HG02970 (cell line): ENCODE measurements around the gene CNTN2.

Experiments
- ATAC-seq: cut with Tn5 transposase; IDR thresholded peaks from one replicate; pipeline ENCODE4 v1.9.1; 2021; ENCODE audit warnings: mild to moderate bottlenecking, moderate library complexity, moderate number of reproducible peaks; ENCODE audit not compliant: unreplicated experiment, low FRiP score

CNTN2 gene, protein sequence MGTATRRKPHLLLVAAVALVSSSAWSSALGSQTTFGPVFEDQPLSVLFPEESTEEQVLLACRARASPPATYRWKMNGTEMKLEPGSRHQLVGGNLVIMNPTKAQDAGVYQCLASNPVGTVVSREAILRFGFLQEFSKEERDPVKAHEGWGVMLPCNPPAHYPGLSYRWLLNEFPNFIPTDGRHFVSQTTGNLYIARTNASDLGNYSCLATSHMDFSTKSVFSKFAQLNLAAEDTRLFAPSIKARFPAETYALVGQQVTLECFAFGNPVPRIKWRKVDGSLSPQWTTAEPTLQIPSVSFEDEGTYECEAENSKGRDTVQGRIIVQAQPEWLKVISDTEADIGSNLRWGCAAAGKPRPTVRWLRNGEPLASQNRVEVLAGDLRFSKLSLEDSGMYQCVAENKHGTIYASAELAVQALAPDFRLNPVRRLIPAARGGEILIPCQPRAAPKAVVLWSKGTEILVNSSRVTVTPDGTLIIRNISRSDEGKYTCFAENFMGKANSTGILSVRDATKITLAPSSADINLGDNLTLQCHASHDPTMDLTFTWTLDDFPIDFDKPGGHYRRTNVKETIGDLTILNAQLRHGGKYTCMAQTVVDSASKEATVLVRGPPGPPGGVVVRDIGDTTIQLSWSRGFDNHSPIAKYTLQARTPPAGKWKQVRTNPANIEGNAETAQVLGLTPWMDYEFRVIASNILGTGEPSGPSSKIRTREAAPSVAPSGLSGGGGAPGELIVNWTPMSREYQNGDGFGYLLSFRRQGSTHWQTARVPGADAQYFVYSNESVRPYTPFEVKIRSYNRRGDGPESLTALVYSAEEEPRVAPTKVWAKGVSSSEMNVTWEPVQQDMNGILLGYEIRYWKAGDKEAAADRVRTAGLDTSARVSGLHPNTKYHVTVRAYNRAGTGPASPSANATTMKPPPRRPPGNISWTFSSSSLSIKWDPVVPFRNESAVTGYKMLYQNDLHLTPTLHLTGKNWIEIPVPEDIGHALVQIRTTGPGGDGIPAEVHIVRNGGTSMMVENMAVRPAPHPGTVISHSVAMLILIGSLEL

DNA sequence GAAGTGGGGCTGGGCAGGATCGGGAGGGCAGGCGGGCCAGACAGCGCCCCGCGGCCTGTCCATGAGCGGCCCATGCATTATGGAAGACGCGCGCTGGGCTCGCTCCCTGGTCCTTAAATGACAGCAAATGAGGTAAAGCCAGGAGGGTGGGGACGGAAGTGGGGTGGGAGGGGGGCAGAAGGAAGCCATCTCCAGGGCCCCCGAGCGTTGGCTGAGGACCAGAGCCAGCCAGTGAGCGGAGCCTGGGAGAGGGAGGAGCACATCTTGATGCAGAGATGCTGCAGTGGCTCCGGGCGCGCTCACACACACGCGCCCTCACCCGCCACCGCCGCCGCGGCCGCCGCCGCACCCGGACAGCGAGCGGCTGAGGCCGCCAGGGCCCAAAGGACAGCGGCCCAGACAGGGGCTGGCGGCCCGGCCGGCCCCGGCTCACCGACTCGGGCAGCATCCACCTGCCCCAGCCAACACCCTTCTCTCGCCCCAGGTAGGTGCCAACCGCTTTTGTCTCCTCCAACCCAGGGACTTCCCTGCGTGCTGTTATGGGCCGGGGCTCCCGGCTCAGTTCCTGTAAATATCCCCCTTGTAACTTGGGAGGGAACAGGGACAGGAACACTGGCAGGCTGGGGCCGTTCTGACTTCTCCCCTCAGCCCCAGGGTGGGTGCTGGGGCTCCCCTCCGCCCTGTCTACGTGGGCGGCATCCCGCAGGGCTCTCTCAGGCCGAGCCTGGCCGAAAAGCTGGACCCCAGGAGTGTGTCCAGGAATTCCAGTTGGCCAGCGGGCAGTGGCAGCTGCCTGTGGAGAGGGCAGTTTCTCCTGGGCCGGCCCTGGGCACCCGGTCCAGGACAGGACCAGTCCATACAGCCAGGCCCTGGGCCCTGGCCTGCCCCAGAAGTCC is at the start of gene CNTN2:
CNTN2 (plus strand) TSS at position 302 of the 896 bp plus-strand sequence. CDS start 9,974 bp downstream, outside the sequence.
- no peak for ATAC-seq

DNA sequence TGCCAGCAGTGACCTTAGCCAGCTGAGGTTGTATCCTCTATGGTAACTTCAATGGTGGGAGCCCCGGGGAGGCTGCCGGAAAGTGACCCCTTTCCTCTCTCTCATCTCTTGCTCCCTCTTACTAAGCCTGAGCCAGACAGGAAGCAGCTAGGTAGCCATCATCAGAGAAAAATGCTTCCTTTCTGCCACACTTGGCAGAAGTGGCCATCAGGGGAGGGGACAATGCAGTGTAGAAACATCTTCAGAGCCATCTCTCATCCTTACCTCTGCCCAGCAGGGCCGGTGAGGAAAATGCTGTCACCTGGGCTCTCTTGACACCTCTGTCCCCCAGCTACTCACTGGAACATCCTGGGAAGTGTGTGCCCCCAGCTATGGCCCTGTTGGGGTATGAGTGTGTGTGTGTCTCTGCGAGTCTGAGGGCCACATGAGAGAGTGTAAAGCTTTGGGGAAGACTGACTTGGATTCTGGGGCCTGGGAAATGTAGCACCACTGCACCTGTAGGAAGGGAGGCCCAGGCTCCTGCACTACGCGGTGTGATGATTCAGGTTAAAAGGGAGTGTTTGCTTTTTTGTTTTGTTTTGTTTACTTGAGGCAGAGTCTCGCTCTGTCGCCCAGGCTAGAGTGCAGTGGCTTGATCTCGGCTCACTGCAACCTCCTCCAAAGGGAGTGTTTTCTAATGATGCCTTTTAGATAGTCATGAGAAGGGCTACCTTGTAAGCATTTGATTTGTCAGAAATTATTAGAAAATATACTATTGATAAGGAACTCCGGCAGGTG is 48.7 kb upstream of the CNTN2 start:
- no peak for ATAC-seq

DNA sequence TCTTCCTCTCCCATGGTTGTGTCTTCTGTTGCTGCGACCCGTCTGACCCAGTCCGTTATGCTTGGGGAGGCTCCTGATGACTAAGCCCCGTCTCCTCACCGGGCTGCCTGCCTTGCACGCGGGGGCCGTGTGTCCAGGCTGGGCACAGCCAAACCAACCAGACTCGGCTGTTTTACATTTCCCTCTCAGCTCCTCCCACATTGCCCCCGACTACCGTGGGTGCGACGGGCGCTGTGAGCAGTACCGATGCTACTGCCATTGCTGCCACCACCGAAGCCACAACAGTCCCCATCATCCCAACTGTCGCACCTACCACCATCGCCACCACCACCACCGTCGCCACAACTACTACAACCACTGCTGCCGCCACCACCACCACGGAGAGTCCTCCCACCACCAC is 46.0 kb upstream of the CNTN2 start:
- no peak for ATAC-seq

DNA sequence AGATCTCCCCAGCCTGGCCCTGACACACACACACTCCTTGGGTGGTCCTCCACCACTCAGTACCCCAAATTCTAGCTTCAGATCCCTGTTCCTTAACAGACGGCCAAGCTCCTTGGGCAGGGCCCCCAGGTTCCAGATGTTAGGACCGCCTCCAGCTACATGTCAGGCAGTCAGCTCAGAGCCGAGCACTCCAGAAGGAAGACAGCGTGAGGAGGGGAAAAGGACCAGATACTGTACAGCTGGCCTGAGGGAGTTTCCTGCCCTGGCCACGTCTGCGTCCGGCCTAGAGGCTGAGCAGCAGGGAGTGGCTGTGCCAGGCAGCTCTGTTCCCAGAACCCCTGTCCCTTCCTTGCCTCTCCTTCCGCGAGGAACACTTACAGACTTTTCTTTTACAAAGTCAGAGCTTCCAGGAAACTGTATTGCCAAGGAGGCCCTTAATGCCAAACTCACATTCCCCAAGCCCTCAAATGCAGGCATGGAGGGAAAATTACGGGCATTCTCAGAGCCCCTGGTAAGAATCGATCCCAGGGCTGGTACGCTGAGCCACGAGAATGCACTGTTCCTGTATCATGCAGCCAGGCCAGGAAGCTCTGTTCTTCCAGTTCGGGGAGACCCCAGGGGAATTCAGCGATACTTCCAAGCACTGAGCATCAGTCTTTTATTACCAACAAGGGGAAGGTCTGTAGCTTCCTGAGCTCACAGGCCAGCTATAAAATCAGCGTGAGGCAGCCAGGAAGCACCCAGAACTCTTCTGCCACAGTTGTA is 45.2 kb upstream of the CNTN2 start:
- no peak for ATAC-seq

DNA sequence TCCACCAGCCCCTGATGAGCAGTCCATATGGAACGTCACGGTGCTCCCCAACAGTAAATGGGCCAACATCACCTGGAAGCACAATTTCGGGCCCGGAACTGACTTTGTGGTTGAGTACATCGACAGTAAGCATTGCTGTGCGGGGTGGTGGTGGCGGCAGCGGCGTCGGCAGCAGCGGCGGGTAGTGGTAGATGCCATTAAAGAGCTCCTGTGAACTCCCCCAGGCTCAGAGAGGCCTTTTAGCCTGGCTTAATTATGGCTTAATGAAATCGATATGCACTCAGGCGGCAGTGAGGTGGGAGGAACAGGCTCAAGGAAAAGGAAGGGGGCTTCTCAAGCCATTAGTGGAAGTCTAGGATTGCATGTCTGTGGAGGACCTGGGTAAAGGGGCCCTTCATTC is 41.9 kb upstream of the CNTN2 start:
- no peak for ATAC-seq

DNA sequence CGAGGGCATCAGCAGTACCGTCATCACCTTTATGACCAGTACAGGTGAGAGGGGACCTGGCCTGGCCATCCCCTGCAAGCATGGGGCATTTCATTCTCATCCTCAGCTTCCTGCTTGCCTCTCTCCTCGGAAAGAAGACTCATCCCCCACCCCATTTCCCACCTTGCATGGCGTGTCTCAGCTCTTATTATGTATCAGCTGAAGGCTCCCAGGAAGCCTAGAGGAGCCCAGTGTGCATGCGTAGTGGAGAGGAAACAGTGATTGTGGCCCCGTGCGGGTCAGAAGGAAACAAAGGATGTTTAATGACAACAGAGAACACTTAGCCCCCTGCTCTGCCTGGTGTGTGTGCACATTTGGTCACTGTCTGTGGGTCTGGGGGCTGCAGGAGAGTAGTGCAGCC is 40.3 kb upstream of the CNTN2 start:
- no peak for ATAC-seq

DNA sequence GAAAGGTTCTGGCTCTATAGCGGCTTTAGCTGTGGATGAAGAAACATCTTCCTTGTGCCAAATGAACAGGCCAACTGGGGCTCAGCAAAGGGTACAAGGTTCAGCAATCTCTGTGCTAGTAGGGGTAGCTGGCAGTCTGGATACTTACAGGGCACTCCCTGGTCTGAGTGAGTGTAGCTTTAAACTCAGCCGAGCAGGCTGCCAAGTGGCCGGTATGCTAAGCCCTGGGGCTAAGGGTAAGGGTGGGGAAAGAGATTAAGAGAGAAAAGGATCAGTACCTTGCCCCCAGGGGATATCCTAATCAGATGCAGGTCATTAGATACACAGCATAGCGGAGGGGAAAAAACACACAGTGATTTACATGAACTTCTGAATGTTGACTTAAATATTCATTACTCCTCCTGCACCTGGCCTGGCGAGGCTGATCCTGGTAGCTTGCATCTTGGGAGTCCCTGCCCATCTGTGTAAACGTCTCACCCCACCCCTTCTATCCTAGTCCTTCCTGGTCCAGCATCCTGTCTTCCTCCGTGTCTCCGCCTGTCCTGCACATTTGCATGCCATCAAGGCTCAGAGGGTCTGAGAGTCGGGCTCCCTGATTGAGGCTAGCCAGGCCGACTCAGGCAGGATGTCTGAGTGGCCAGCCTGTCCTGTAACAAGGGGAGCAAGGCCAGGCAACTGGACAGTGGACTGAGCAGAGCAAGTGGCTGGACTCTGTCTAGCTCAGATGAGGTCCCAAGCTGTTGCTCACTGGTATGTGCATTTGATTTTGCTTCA is 39.5 kb upstream of the CNTN2 start:
- no peak for ATAC-seq

DNA sequence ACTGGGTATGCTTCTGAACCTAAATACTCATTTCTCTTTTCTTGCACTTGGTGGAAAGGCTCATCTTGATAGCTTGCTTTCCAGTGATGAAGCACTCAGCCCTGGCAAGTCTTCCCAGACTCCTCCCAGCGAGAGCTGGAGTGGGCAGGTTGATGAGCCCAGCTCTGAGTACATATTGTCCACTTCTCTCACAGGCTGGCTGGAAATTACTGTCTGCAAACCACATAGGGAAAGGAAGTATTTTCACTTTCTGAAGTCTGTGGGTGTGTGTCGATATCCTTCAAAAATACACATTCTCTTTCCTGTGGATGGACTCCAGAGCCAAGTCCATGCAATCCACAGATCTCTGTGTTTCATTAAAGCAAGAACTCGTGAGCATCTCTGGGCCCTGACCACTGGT is 38.7 kb upstream of the CNTN2 start:
- ATAC-seq = no peak

DNA sequence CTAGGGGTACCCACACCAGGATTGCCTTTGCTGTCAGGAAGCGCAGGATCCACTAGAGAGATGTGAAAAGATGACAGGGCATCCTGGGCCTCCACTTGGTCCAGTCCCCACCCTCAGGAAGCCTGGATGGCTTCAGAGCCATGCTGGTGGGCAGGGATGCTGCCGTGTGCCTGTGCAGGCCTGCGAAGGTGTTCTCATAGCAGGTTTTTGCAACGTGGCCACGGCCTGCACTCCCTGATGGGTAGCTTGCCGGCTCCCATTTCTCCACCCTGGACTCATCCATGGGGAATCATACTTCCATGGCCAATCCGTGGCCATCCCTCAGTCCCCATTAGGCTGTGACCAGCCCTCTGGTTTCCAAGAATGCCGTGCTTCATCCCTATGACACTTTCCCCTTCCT is 34.1 kb upstream of the CNTN2 start:
- no peak for ATAC-seq

DNA sequence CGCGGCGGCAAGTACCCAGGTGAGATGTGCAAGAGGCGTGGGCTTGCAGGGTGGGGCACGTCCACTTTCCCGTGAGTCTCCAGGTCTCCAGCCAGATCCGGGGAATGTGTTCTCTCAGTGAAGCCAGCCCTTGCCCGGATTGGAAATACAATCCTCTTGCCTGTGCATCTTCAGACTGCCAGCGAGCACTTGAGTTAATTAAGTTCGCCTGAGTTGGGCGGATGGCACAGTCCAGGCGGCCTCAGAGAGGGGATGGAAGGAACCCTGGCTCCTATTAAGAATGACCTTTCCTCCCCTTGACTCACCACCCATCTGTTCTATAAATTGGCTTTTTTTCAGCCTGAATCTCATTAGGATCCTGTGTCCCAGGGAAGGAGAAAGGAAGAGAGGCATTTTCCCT is 33.3 kb upstream of the CNTN2 start:
- ATAC-seq = no peak

DNA sequence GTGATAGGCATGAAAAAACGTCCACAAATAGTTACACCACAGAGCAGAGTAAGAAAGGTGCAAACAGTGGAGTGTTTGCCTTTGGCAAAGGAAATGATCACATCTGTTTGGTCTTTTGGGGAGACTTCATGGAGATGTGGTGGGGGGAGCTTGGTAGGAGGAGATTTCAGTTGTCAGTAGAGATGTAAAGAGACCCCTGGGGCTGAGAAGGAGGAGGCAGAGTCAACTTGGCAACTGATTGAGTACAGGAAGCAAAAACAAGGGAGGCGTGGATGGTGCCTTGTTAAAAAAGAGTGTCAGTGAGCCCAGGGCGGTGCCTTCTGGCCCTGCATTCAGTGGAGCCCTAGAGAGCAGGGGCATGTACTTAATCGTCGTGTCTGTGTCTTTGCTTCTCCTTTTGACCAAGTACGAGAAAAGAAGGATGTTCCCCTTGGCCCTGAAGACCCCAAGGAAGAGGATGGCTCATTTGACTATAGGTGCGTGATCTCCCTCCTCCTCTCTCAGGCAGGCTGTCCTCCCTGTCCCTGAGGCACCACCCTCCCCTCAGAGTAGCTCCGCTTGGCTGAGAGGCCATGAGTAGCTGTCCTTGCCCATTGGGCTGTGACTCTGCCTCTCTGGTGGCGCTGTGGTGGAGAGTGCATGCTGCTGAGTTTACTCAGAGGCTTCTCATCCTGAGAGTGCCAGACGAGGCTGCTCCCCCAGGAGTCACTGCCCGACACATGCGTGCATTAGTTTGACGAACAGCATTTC is 30.4 kb upstream of the CNTN2 start:
- no peak for ATAC-seq

DNA sequence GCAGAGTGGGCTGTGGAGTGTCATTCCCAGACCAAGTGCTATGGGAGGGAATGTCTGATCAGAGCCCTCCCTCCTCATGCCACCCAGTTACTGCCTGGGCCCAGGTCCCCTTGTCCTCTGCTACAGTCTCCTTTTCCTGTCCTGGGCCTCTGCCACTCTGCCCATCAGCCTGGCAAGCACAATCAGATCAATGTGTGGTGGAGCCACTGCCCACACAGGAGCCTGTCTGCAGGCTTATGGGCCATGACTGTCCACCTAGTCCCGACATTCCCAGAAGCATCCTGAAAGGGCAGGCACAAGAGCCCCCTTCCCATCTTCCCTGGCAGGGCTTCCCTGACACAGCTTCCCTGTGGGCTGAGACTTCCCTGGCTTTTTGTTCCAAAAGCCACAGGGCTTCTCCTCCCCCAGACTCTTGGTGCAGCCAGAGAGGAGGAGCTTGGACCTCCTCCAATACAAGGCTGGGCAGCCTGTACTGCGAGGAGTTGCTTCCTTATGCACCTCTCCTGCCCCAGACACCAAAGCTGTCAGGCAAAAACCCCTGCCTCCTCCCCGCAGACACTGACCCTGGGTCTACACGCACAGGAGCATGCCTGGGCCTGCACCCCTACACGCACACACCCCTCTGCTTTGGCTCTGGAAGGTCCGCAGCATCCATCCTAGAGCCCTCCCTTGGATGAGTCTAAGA is 29.2 kb upstream of the CNTN2 start:
- ATAC-seq = no peak

DNA sequence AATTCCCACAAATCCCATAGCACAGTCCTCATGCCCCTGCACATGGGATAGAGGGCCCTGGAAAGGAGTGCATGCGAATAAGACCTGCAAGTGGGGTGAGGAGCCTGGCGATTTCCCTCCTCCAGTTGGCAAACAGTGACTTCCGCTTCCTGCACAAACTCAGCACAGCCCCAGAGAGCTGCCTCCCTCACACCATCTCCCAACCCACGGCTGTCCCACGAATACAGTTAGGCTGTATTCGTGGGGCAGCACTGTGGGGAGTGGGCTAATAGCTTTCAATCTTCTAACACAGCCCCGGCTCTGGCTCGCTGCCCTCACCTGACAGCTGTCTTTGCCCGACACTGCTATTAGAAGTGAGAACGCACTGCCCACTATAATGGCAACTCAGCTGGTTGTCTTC is 28.2 kb upstream of the CNTN2 start:
- ATAC-seq = no peak

DNA sequence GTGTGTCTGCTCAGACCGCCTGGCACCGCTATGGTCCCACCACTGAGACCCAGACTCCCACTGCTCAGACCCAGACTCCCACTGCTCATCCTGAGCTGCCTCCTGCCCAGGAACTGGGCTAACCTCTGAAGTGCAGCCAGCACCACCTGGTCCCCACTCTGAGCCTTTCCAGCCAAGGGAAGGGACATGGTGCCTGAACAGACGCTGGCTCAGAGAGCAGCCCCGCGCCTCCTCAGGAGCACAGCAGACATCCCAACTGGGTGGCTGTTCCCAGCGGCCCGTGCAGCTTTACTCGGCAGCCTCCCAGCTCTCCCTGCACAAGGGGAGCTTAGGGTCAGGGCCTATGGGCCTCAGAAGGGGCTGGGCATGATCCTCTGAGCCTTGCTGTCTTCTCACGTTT is 27.8 kb upstream of the CNTN2 start:
- ATAC-seq = no peak

DNA sequence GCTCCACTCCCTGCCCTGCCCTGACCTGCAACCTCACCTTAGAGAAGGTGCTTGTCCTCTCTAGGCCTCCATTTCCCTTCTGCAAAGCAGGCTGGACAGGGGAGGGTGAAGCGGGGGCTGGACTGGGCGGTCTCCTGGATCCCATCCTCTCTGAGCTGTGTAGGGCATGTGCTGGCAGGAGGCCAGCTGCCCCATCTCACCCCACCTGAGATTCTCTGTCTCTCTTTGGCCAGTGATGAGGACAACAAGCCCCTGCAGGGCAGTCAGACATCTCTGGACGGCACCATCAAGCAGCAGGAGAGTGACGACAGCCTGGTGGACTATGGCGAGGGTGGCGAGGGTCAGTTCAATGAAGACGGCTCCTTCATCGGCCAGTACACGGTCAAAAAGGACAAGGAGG is 26.9 kb upstream of the CNTN2 start:
- no peak for ATAC-seq

DNA sequence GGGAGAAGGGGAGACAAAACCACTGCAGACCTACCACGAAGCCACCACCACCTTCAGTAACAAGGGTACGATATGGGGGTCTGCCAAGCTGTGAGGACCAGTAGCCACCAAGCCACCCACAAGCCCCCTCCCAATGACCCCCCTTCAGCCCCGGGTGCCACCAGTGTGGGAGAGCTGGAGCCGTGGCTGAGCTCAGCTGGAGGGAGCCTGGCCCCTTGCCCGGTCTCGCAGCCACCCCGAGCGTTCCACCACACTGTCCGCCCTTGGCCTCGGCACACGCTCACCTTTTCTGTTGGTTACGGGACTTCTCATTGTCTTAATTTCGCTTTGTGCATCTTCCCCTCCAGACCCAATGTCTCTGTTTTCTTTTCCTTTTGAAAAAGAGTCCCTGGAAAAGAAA is 26.4 kb upstream of the CNTN2 start:
- no peak for ATAC-seq

DNA sequence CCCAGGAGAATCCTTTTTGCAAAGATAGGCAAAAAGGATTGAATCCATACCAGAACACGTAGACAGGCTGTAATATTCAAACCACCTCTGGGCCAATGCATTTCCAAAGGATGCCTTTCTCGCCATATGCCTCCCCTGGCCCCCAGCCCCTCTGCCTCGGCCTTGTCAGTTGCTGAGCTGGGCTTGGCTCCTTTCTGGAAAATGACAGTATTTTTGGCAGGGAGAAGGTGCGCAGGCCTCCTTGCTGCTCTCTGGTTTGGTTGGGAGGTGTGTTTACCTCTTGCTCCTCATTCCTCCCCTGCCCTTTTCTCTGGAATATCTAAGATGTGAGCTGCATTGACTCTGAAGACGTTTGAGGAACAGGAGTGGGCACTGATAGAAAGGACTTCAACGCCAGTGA is 26.0 kb upstream of the CNTN2 start:
- ATAC-seq = no peak
